HCT116 (cell line): Measurements from ENCODE around the gene LHPP. TPM values are rescaled to one million over a fixed set of nuclear protein-coding genes. Genes with fewer than 3 reads are reported as not detected.

Experiments
- ATAC-seq: fragments of 200-7000 bp; cut with Tn5 transposase; 2 replicates; pipeline ENCODE4 v1.9.1; 2020; ENCODE audit warnings: mild to moderate bottlenecking, moderate library complexity
- BruUV-seq: library from RNA; stranded (reverse); fragments of 400-500 nt; replicated peaks from 2 replicates; lab custom pipeline; 2021; lab: Mats Ljungman, UMichigan
- CTCF ChIA-PET: fragments of 300-600 bp; sonication (Branson Sonifier 250); formaldehyde crosslinking; loops from one replicate; lab custom pipeline; 2021; ENCODE audit warnings: antibody characterized with exemption; lab: Charles Lee
- POLR2A ChIA-PET: fragments of 300-600, 350-600 bp; sonication (Branson Sonifier 250); formaldehyde crosslinking; loops from one replicate; lab custom pipeline; 2021; ENCODE audit warnings: antibody characterized with exemption; lab: Charles Lee
- RAD21 ChIA-PET, 2 experiments: fragments of 300-600 bp; sonication (Branson Sonifier 250); formaldehyde crosslinking; loops; one replicate each; lab custom pipeline; 2023; ENCODE audit warnings: low total read pairs in 2 of 2; ENCODE audit not compliant: uncharacterized antibody in 2 of 2, unreplicated experiment in 2 of 2, low non-redundant PET in 1 of 2; lab: Charles Lee
- DNase-seq: peaks from one replicate; pipeline ENCODE4 v3.0.0-alpha.2; 2010; ENCODE audit warnings: low read depth, low spot score
- H2AFZ ChIP-seq: fragments of 200-600 bp; shearing (Covaris generic), sonication (generic); 2 replicates; pipeline ENCODE4 v1.6.1; 2017; ENCODE audit warnings: low read depth, mixed run types, mixed read lengths, antibody characterized with exemption, low read length; ENCODE audit not compliant: poor library complexity, severe bottlenecking
- H3K27ac ChIP-seq: 2 replicates; pipeline ENCODE4 v1.5.1; 2012; ENCODE audit warnings: low read depth, low read length
- H3K27me3 ChIP-seq: fragments of 200-600 bp; sonication (generic); 2 replicates; pipeline ENCODE4 v1.6.1; 2016; ENCODE audit warnings: mixed run types, low read length, mixed read lengths; ENCODE audit not compliant: insufficient read depth
- H3K36me3 ChIP-seq, 2 experiments: fragments of 200-500 bp in 1 of 2; fragments of 200-600 bp in 1 of 2; sonication (Bioruptor generic) in 1 of 2; sonication (generic) in 1 of 2; 2 replicates each; pipeline versions ENCODE4 v1.5.1 to v1.6.1; 2014 to 2016; ENCODE audit warnings: low read length in 2 of 2, inconsistent platforms in 1 of 2, mixed read lengths in 1 of 2, mixed run types in 1 of 2; ENCODE audit not compliant: insufficient read depth in 2 of 2, control insufficient read depth in 1 of 2
- H3K4me1 ChIP-seq, 2 experiments: fragments of 200-600 bp in 1 of 2; sonication (generic) in 1 of 2; 2 replicates each; pipeline versions ENCODE4 v1.5.1 to v1.6.1; 2012 to 2017; ENCODE audit warnings: low read length in 2 of 2, inconsistent platforms in 1 of 2, mild to moderate bottlenecking in 1 of 2, mixed read lengths in 1 of 2, mixed run types in 1 of 2, moderate library complexity in 1 of 2; ENCODE audit not compliant: insufficient read depth in 2 of 2, control insufficient read depth in 1 of 2
- H3K4me2 ChIP-seq: fragments of 200-600 bp; sonication (generic); 2 replicates; pipeline ENCODE4 v1.6.1; 2017; ENCODE audit warnings: mixed run types, low read length, mixed read lengths
- H3K4me3 ChIP-seq, 2 experiments: fragments of 200-600 bp in 1 of 2; sonication (generic) in 1 of 2; replicated peaks in 1 of 2; 2 replicates each; pipeline ENCODE4 v1.5.1; 2011 to 2016; ENCODE audit warnings: low read length in 2 of 2, control low read depth in 1 of 2, low read depth in 1 of 2, mild to moderate bottlenecking in 1 of 2, mixed read lengths in 1 of 2, mixed run types in 1 of 2
- H3K79me2 ChIP-seq: fragments of 200-600 bp; sonication (generic); 2 replicates; pipeline ENCODE4 v1.6.1; 2017; ENCODE audit warnings: mild to moderate bottlenecking, mixed run types, low read length, moderate library complexity, mixed read lengths; ENCODE audit not compliant: insufficient read depth
- H3K9ac ChIP-seq: fragments of 200-600 bp; sonication (generic); 2 replicates; pipeline ENCODE4 v1.6.1; 2016; ENCODE audit warnings: low read length, mixed read lengths
- H3K9me2 ChIP-seq: fragments of 200-600 bp; sonication (generic), shearing (Covaris generic); 2 replicates; pipeline ENCODE4 v1.6.1; 2017; ENCODE audit warnings: mixed run types, mild to moderate bottlenecking, moderate library complexity; ENCODE audit not compliant: insufficient read depth
- H3K9me3 ChIP-seq, 2 experiments: fragments of 200-500 bp in 1 of 2; fragments of 200-600 bp in 1 of 2; sonication (Bioruptor generic) in 1 of 2; sonication (generic) in 1 of 2; 2 replicates each; pipeline ENCODE4 v1.6.1; 2014 to 2017; ENCODE audit warnings: low read length in 2 of 2, mixed read lengths in 2 of 2, inconsistent platforms in 1 of 2, low read depth in 1 of 2, mild to moderate bottlenecking in 1 of 2, mixed run types in 1 of 2, moderate library complexity in 1 of 2; ENCODE audit not compliant: control insufficient read depth in 1 of 2, insufficient read depth in 1 of 2
- H4K20me1 ChIP-seq: fragments of 200-600 bp; sonication (generic), shearing (Covaris generic); 2 replicates; pipeline ENCODE4 v1.6.1; 2017; ENCODE audit warnings: mixed run types, mild to moderate bottlenecking, moderate library complexity; ENCODE audit not compliant: insufficient read depth
- ELF1 ChIP-seq: IDR thresholded peaks from 2 replicates; pipeline ENCODE4 v1.6.1; 2012; ENCODE audit warnings: low read depth, borderline replicate concordance
- RAD21 ChIP-seq: IDR thresholded peaks from 2 replicates; pipeline ENCODE4 v1.6.1; 2012; ENCODE audit warnings: low read depth, mild to moderate bottlenecking
- SIN3A ChIP-seq: IDR thresholded peaks from 2 replicates; pipeline ENCODE4 v1.6.1; 2012; ENCODE audit warnings: low read depth
- TCF7L2 ChIP-seq: IDR thresholded peaks from 2 replicates; pipeline ENCODE4 v1.7.0; 2011; ENCODE audit warnings: borderline replicate concordance, inconsistent platforms; ENCODE audit not compliant: insufficient read depth, insufficient read length; ENCODE audit errors: extremely low read depth
- intact Hi-C: fragments of 100-400 bp; cut with micrococcal nuclease; formaldehyde crosslinking; loops from 2 replicates; pipeline ENCODE4 v1.10.0; 2022
- total RNA-seq: library from RNA; stranded (reverse); gene quantifications from one replicate; pipeline ENCODE4 v1.2.1, GENCODE V29; 2021; ENCODE audit not compliant: unreplicated experiment
- TF ChIP-seq, protein P1 (sequence below): IDR thresholded peaks from 2 replicates; pipeline ENCODE4 v1.6.1; 2011; ENCODE audit warnings: mild to moderate bottlenecking, low read length, moderate library complexity; ENCODE audit not compliant: insufficient replicate concordance; ENCODE audit errors: extremely low read depth
- TF ChIP-seq, protein P2 (sequence below): IDR thresholded peaks from 2 replicates; pipeline ENCODE4 v1.6.1; 2012; ENCODE audit warnings: low read depth

The LHPP gene
- total RNA-seq, 1 experiment from 2014 or later: 45.8 TPM

DNA sequence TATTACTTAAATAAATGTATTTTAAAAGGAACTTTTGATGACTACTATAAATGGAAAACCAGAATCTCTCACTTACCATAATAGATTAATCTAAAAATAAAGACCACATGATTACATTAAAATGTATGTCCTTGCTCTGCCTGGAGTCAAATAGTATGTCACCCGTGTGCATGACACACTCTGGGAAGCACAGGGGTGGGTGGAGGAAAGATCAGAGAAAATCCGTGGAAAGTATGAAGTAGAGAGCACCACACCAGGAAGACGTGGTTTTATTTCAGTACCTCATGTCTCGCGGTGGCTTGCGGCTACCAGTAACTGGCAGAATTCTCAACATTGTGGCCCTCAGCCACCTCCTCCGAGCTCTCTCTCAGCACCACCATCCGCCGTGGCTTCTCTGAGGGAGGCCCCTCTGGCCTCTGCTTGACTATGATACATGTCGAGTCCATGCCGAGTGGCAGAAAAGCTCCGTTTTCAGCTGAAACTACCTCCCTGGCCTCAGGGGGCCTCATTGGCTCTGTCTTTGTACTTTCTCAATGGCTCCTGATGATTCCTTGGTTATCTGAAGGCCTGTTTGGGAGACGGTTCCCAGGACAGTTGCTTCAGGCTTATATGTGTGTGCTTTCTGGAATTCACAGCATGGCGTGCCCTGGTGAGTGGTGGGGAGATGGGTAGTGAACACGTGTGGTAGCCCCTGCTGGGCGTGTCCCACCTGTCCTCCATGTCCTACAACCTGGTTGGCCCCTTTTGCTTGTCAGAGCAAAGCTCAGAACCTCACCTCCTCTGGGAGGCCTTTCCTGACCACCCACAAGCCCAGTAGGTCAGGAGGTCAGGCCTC, 49.8 kb downstream of the LHPP start:
- no peak overlapping the region for H3K4me3 ChIP-seq
- DNase-seq: no peak
- H3K79me2 ChIP-seq: no peaks in the 10 kb centered on the region
- ChIA-PET CTCF (no interaction called here), RAD21 (no interaction called here)
- peak; percentile 8; the same call in 1 of the 2 replicates for ATAC-seq
- no peak overlapping the region for H3K9ac ChIP-seq
- H3K4me2 ChIP-seq: no peak overlapping the region
- H3K36me3 ChIP-seq: no peaks in the 10 kb centered on the region
- intact Hi-C loops: no loop called here
- no peaks in the 10 kb centered on the region for H3K9me2 ChIP-seq
- H3K27ac ChIP-seq: no peak overlapping the region
- no peak overlapping the region for H2AFZ ChIP-seq
- H3K4me1 ChIP-seq: peaks cover 4 to 6% of the 10 kb centered on the region in 2 experiments; a peak in 2 of 4 replicates
- no peaks in the 10 kb centered on the region for H4K20me1 ChIP-seq
- TF ChIP-seq TCF7L2: no peak
- no peak for TF ChIP-seq RAD21
- TF ChIP-seq, all 23 proteins: peak for 0
- no TSS peak for BruUV-seq
- H3K9me3 ChIP-seq: no peaks in the 10 kb centered on the region
- POLR2A ChIA-PET: no interaction called here
- H3K27me3 ChIP-seq: no peaks in the 10 kb centered on the region

DNA sequence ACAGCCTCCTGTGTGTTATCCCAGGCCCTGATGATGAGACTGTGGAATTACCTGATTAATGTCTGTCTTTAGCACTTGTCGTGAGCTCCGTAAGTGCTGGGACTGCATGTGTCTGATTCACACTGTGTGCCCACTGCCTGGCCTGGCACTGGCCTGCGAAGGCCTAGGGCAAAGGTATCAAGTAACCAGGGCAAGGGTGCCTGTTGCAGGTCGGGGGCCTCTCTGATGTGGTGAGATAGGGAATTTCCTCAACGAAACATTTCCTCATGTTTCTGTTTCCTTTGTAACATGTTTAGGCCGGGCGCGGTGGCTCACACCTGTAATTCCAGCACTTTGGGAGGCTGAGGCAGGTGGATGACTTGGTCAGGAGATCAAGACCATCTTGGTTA, 50.4 kb downstream of the LHPP start:
- Histone ChIP-seq H3K79me2 (no peaks in the 10 kb centered on the region), H3K4me1 (peaks cover 4 to 6% of the 10 kb centered on the region in 2 experiments; a peak in 2 of 4 replicates), H3K4me2 (no peak overlapping the region), H3K9me2 (no peaks in the 10 kb centered on the region), H4K20me1 (no peaks in the 10 kb centered on the region), H3K27ac (no peak overlapping the region), H2AFZ (no peak overlapping the region), H3K27me3 (no peaks in the 10 kb centered on the region), H3K36me3 (no peaks in the 10 kb centered on the region), H3K4me3 (no peak overlapping the region), H3K9me3 (no peaks in the 10 kb centered on the region), H3K9ac (no peak overlapping the region)
- ChIA-PET RAD21 (no interaction called here), POLR2A (no interaction called here), CTCF (no interaction called here)
- intact Hi-C loops: no loop called here
- TF ChIP-seq, protein P1, sequence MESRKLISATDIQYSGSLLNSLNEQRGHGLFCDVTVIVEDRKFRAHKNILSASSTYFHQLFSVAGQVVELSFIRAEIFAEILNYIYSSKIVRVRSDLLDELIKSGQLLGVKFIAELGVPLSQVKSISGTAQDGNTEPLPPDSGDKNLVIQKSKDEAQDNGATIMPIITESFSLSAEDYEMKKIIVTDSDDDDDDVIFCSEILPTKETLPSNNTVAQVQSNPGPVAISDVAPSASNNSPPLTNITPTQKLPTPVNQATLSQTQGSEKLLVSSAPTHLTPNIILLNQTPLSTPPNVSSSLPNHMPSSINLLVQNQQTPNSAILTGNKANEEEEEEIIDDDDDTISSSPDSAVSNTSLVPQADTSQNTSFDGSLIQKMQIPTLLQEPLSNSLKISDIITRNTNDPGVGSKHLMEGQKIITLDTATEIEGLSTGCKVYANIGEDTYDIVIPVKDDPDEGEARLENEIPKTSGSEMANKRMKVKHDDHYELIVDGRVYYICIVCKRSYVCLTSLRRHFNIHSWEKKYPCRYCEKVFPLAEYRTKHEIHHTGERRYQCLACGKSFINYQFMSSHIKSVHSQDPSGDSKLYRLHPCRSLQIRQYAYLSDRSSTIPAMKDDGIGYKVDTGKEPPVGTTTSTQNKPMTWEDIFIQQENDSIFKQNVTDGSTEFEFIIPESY: no peak
- TF ChIP-seq SIN3A (no peak), ELF1 (no peak)
- TF ChIP-seq, protein P2, sequence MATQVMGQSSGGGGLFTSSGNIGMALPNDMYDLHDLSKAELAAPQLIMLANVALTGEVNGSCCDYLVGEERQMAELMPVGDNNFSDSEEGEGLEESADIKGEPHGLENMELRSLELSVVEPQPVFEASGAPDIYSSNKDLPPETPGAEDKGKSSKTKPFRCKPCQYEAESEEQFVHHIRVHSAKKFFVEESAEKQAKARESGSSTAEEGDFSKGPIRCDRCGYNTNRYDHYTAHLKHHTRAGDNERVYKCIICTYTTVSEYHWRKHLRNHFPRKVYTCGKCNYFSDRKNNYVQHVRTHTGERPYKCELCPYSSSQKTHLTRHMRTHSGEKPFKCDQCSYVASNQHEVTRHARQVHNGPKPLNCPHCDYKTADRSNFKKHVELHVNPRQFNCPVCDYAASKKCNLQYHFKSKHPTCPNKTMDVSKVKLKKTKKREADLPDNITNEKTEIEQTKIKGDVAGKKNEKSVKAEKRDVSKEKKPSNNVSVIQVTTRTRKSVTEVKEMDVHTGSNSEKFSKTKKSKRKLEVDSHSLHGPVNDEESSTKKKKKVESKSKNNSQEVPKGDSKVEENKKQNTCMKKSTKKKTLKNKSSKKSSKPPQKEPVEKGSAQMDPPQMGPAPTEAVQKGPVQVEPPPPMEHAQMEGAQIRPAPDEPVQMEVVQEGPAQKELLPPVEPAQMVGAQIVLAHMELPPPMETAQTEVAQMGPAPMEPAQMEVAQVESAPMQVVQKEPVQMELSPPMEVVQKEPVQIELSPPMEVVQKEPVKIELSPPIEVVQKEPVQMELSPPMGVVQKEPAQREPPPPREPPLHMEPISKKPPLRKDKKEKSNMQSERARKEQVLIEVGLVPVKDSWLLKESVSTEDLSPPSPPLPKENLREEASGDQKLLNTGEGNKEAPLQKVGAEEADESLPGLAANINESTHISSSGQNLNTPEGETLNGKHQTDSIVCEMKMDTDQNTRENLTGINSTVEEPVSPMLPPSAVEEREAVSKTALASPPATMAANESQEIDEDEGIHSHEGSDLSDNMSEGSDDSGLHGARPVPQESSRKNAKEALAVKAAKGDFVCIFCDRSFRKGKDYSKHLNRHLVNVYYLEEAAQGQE: no peak
- DNase-seq (no peak), ATAC-seq (peak; percentile 43)
- no TSS peak for BruUV-seq
